HG02763 (cell line): ENCODE data around the gene SLC12A6.

Experiments used
- ATAC-seq: cut with Tn5 transposase; IDR thresholded peaks from one replicate; pipeline ENCODE4 v1.9.1; 2021; ENCODE audit warnings: mild to moderate bottlenecking, moderate library complexity; ENCODE audit not compliant: unreplicated experiment

SLC12A6 gene

GRCh38 chr15:34266751-34267150, 70.8 kb downstream of the SLC12A6 start:
- no peak for ATAC-seq

GRCh38 chr15:34264076-34264475, 73.5 kb downstream of the SLC12A6 start:
- no peak for ATAC-seq

- no peak for ATAC-seq
These were observed 75.2 kb downstream of the SLC12A6 start for GRCh38 chr15:34262362-34262761.

- ATAC-seq: no peak
These were observed 78.0 kb downstream of the SLC12A6 start for GRCh38 chr15:34259566-34259965.

- no peak for ATAC-seq
These were observed 79.4 kb downstream of the SLC12A6 start for GRCh38 chr15:34258151-34258550.

- no peak for ATAC-seq
These were observed 85.0 kb downstream of the SLC12A6 start for GRCh38 chr15:34252545-34252944.

GRCh38 chr15:34248190-34248589, 89.4 kb downstream of the SLC12A6 start:
- ATAC-seq: no peak

- ATAC-seq: no peak
These were observed 91.2 kb downstream of the SLC12A6 start for GRCh38 chr15:34246276-34246976.

GRCh38 chr15:34243226-34243625, 94.4 kb downstream of the SLC12A6 start:
- no peak for ATAC-seq

GRCh38 chr15:34242331-34242710, 95.3 kb downstream of the SLC12A6 start:
- no peak for ATAC-seq

GRCh38 chr15:34241376-34242330, 95.9 kb downstream of the SLC12A6 start:
- ATAC-seq: no peak

GRCh38 chr15:34240537-34240936, 97.0 kb downstream of the SLC12A6 start:
- no peak for ATAC-seq

GRCh38 chr15:34239151-34239808, 98.3 kb downstream of the SLC12A6 start:
- ATAC-seq: no peak

- no peak for ATAC-seq
These were observed 104.0 kb downstream of the SLC12A6 start for GRCh38 chr15:34233614-34234013.

- ATAC-seq: peak; percentile 3
These were observed 113.5 kb downstream of the SLC12A6 start for GRCh38 chr15:34223904-34224596.

GRCh38 chr15:34217587-34218225, 119.9 kb downstream of the SLC12A6 start:
- ATAC-seq: no peak

GRCh38 chr15:34216527-34217270, 120.9 kb downstream of the SLC12A6 start:
- ATAC-seq: no peak

GRCh38 chr15:34214135-34214534, 123.4 kb downstream of the SLC12A6 start:
- ATAC-seq: no peak

GRCh38 chr15:34213690-34214089, 123.9 kb downstream of the SLC12A6 start:
- ATAC-seq: no peak
